Medulla oblongata (tissue), 1 donor: ENCODE measurements around the gene MCRIP1.

Source experiments
- DNase-seq: peaks from one replicate; pipeline ENCODE4 v3.0.0-alpha.2; 2015; ENCODE audit errors: extremely low spot score

Gene MCRIP1

GRCh38 chr17:81860756-81861568 lies 27.9 kb upstream of the MCRIP1 start:
- DNase-seq = peak; percentile 100

- no peak for DNase-seq
Observed at GRCh38 chr17:81859906-81860755, 27.0 kb upstream of the MCRIP1 start, which contains the start of gene P4HB. TSS of gene P4HB (minus strand) at chr17:81860535. CDS start at chr17:81860471, 64 bp downstream.

- no peak for DNase-seq
Observed at GRCh38 chr17:81858967-81859905, 26.1 kb upstream of the MCRIP1 start.

GRCh38 chr17:81858170-81858966 lies 25.3 kb upstream of the MCRIP1 start:
- no peak for DNase-seq

- DNase-seq = no peak
Observed at GRCh38 chr17:81854974-81855774, 22.1 kb upstream of the MCRIP1 start.

- no peak for DNase-seq
Observed at GRCh38 chr17:81852237-81852636, 19.1 kb upstream of the MCRIP1 start.

- no peak for DNase-seq
Observed at GRCh38 chr17:81851423-81851822, 18.3 kb upstream of the MCRIP1 start.

- no peak for DNase-seq
Observed at GRCh38 chr17:81849457-81849856, 16.4 kb upstream of the MCRIP1 start.

GRCh38 chr17:81846743-81847689 lies 13.9 kb upstream of the MCRIP1 start:
- DNase-seq = no peak

GRCh38 chr17:81845881-81846742 lies 13.0 kb upstream of the MCRIP1 start:
- DNase-seq = no peak

GRCh38 chr17:81845361-81845760 lies 12.3 kb upstream of the MCRIP1 start:
- no peak for DNase-seq

- no peak for DNase-seq
Observed at GRCh38 chr17:81844887-81845286, 11.8 kb upstream of the MCRIP1 start.

- no peak for DNase-seq
Observed at GRCh38 chr17:81844327-81844851, 11.3 kb upstream of the MCRIP1 start.

- no peak for DNase-seq
Observed at GRCh38 chr17:81843713-81844326, 10.7 kb upstream of the MCRIP1 start.

- no peak for DNase-seq
Observed at GRCh38 chr17:81842725-81843504, 9.8 kb upstream of the MCRIP1 start.

GRCh38 chr17:81842378-81842724 lies 9.3 kb upstream of the MCRIP1 start:
- DNase-seq = no peak
